ENCODE results near the gene RGS16. TPM values are rescaled to one million over a fixed set of nuclear protein-coding genes. Genes with fewer than 3 reads are reported as not detected.

The RGS16 gene
- total RNA-seq, 1 donor: 2.3 TPM

DNA sequence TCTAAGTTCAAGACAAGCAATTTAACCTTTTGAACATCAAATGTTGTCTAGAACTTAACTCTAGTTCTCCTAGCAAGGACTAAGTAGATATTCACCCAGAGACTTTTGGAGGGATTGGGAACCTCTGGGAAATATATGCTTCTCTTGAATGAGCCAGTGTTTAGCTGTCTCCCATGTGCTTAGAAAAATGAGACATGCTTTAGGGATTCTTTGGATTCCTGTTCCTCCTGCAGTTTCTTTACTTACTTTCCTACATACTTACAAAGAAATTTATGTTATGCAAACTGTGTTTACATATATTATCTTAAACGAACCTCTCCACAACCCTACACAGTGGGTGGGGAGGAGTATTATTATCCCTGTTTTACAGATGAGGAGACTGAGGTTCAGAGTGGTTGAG, 54.4 kb downstream of the RGS16 start:
- no peak for DNase-seq (ENCODE audit: low read depth)
- H3K4me3 ChIP-seq (ENCODE audit: low read depth, low read length): no peak overlapping the region
- TF ChIP-seq, protein P1, sequence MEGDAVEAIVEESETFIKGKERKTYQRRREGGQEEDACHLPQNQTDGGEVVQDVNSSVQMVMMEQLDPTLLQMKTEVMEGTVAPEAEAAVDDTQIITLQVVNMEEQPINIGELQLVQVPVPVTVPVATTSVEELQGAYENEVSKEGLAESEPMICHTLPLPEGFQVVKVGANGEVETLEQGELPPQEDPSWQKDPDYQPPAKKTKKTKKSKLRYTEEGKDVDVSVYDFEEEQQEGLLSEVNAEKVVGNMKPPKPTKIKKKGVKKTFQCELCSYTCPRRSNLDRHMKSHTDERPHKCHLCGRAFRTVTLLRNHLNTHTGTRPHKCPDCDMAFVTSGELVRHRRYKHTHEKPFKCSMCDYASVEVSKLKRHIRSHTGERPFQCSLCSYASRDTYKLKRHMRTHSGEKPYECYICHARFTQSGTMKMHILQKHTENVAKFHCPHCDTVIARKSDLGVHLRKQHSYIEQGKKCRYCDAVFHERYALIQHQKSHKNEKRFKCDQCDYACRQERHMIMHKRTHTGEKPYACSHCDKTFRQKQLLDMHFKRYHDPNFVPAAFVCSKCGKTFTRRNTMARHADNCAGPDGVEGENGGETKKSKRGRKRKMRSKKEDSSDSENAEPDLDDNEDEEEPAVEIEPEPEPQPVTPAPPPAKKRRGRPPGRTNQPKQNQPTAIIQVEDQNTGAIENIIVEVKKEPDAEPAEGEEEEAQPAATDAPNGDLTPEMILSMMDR (IDR thresholded peaks at IDR 0.05; ENCODE audit: insufficient read depth, low read length): no peak

DNA sequence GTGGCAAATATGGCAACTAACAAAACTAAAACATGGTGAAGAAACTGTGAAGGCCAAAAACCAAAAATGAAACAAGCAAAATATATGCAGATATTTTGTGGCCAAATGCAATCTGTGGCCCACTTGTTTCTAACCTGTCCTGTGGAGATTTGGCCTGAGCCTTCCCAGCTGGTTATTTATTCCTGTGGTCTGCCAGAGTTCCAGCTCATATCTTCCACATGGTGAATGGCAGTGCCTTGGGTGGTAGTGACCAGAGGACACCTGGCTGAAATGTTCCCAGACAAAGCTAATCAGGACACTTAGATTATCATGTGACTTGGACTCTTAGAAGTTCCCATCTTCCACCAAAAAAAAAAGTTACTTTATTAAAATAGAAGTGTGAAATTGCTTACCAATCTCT, 54.8 kb downstream of the RGS16 start:
- no peak for DNase-seq (ENCODE audit: low read depth)
- no peak overlapping the region for H3K4me3 ChIP-seq (ENCODE audit: low read depth, low read length)
- TF ChIP-seq, protein P1 (IDR thresholded peaks at IDR 0.05; ENCODE audit: insufficient read depth, low read length): no peak

Small RNA genes lying within 50 kb of the gene (small RNA-seq; reads per million reads assigned to genes)
- gene RF00017: not detected

Other genes starting within 250 kb of the RGS16 start
- gene GLUL, start 212.6 kb downstream of the RGS16 start, total RNA-seq (ENCODE audit: low replicate concordance): 136 and 296 TPM in 2 replicates
- gene TEDDM1, start 203.7 kb downstream of the RGS16 start, total RNA-seq (ENCODE audit: low replicate concordance): not detected in 2 replicates
- not detected in 2 replicates for gene RGSL1, start 154.2 kb downstream of the RGS16 start, total RNA-seq (ENCODE audit: low replicate concordance)
- 9.5 and 12.3 TPM in 2 replicates for gene RNASEL, start 15.1 kb downstream of the RGS16 start, total RNA-seq (ENCODE audit: low replicate concordance)
- 0.16 TPM in 1 of 2 replicates, not detected in the other for gene RGS8, start 80.2 kb upstream of the RGS16 start, total RNA-seq (ENCODE audit: low replicate concordance)
- 2.3 and 3.8 TPM in 2 replicates for gene NPL, start 185.4 kb upstream of the RGS16 start, total RNA-seq (ENCODE audit: low replicate concordance)
- 121 and 153 TPM in 2 replicates for gene DHX9, start 235.0 kb upstream of the RGS16 start, total RNA-seq (ENCODE audit: low replicate concordance)